Measurements from ENCODE around the gene UBR4.

GRCh38 chr1:19202396-19202795, 7.7 kb downstream of the UBR4 start:
- TF ChIP-seq CTCF (IDR thresholded peaks at IDR 0.05): no peak
- no peak for TF ChIP-seq POLR2A (IDR thresholded peaks at IDR 0.05)
